Subcutaneous adipose tissue (tissue), 4 donors: ENCODE measurements around the gene NUDC. TPM values are rescaled to one million over a fixed set of nuclear protein-coding genes. Genes with fewer than 3 reads are reported as not detected.

Experiments
- CTCF ChIP-seq: fragments of 450-650 bp; IDR thresholded peaks from one replicate; pipeline ENCODE4 v1.5.1; 2016; ENCODE audit warnings: low read depth, mild to moderate bottlenecking, control low read depth, antibody characterized with exemption, moderate library complexity
- total RNA-seq, 4 donors: library from RNA; depleted of rRNA; stranded (reverse); fragments of >200 nt; gene quantifications; one replicate each; pipeline ENCODE4 v1.1.0, GENCODE V29; 2016

NUDC gene
- total RNA-seq, 4 donors from 2014 or later: 29.7 to 51.4 (median 37.1) TPM

GRCh38 chr1:26907071-26907917, 14.2 kb upstream of the NUDC start:
- TF ChIP-seq CTCF: no peak

GRCh38 chr1:26909951-26910342, 11.6 kb upstream of the NUDC start:
- no peak for TF ChIP-seq CTCF

GRCh38 chr1:26910343-26911160, 11.0 kb upstream of the NUDC start:
- no peak for TF ChIP-seq CTCF

GRCh38 chr1:26911399-26912146, 10.0 kb upstream of the NUDC start:
- no peak for TF ChIP-seq CTCF

GRCh38 chr1:26912147-26912490, 9.4 kb upstream of the NUDC start:
- TF ChIP-seq CTCF: no peak

- TF ChIP-seq CTCF: no peak
These were observed 8.2 kb upstream of the NUDC start for GRCh38 chr1:26913389-26913753.
